MCF 10A (cell line): ENCODE results near the gene ARHGAP22. TPM values are rescaled to one million over a fixed set of nuclear protein-coding genes. Genes with fewer than 3 reads are reported as not detected.

Source experiments
- BruUV-seq: library from RNA; stranded (reverse); fragments of 400-500 nt; replicated peaks from 2 replicates; lab custom pipeline; 2021; lab: Mats Ljungman, UMichigan
- CTCF ChIA-PET: fragments of 300-600 bp; sonication (Branson Sonifier 250); formaldehyde crosslinking; extraction: SDS; loops from one replicate; lab custom pipeline; 2021; ENCODE audit warnings: antibody characterized with exemption, inconsistent platforms; lab: Yijun Ruan, JAX
- POLR2A ChIA-PET: fragments of 300-600, 350-650 bp; sonication (Branson Sonifier 250); formaldehyde crosslinking; extraction: SDS; loops from one replicate; lab custom pipeline; 2020; ENCODE audit warnings: antibody characterized with exemption, inconsistent platforms; lab: Yijun Ruan, JAX
- DNase-seq: peaks from one replicate; pipeline ENCODE4 v3.0.0-alpha.2; 2018; ENCODE audit not compliant: unreplicated experiment
- H3K27ac Mint-ChIP-seq: one replicate; pipeline ENCODE4 v1.8.0; 2022; ENCODE audit warnings: mild to moderate bottlenecking, low read depth, mixed read lengths; ENCODE audit not compliant: unreplicated experiment
- H3K27me3 Mint-ChIP-seq: one replicate; pipeline ENCODE4 v1.8.0; 2022; ENCODE audit warnings: mixed read lengths; ENCODE audit not compliant: insufficient read depth, unreplicated experiment
- H3K36me3 Mint-ChIP-seq: one replicate; pipeline ENCODE4 v1.8.0; 2022; ENCODE audit warnings: mild to moderate bottlenecking, moderate library complexity, mixed read lengths; ENCODE audit not compliant: insufficient read depth, unreplicated experiment
- H3K4me1 Mint-ChIP-seq: one replicate; pipeline ENCODE4 v1.8.0; 2022; ENCODE audit warnings: mixed read lengths; ENCODE audit not compliant: insufficient read depth, unreplicated experiment
- H3K4me3 Mint-ChIP-seq: one replicate; pipeline ENCODE4 v1.8.0; 2022; ENCODE audit warnings: mild to moderate bottlenecking, moderate library complexity, mixed read lengths; ENCODE audit not compliant: unreplicated experiment
- H3K9me3 Mint-ChIP-seq: one replicate; pipeline ENCODE4 v1.8.0; 2022; ENCODE audit warnings: mixed read lengths; ENCODE audit not compliant: unreplicated experiment
- CTCF ChIP-seq: fragments of 200-600 bp; IDR thresholded peaks from one replicate; pipeline ENCODE4 v1.8.0; 2022; ENCODE audit warnings: antibody characterized with exemption, mild to moderate bottlenecking; ENCODE audit not compliant: unreplicated experiment
- intact Hi-C: fragments of 100-400 bp; cut with micrococcal nuclease; formaldehyde crosslinking; loops from 2 replicates; pipeline ENCODE4 v1.14.1; 2022
- total RNA-seq: library from RNA; stranded (reverse); gene quantifications from 2 replicates; pipeline ENCODE4 v1.2.3, GENCODE V29; 2022

ARHGAP22 gene
- total RNA-seq, 1 experiment from 2014 or later, result 6.3 TPM

- peaks cover 6% of the 10 kb centered on the region for H3K36me3 Mint-ChIP-seq
- no peak for DNase-seq
- BruUV-seq, result no TSS peak
- ChIA-PET POLR2A (no interaction called here), CTCF (interaction anchor here (0.7 to 1.2 kb wide), 2 partner anchors 64 to 814 kb away, joined by 3 to 4 read pairs; no protein-coding TSS in a partner anchor)
- no peaks in the 10 kb centered on the region for H3K9me3 Mint-ChIP-seq
- H3K4me3 Mint-ChIP-seq, result no peak overlapping the region
- peaks cover 24% of the 10 kb centered on the region for H3K4me1 Mint-ChIP-seq
- intact Hi-C loops, result no loop called here
- peak overlapping the region; percentile 85 for H3K27ac Mint-ChIP-seq
- H3K27me3 Mint-ChIP-seq, result no peaks in the 10 kb centered on the region
- no peak for TF ChIP-seq CTCF
These were observed 12.5 kb downstream of the ARHGAP22 start for GRCh38 chr10:48592346-48592745.

GRCh38 chr10:48590945-48591344 is 13.9 kb downstream of the ARHGAP22 start:
- Mint-ChIP-seq H3K9me3 (no peaks in the 10 kb centered on the region), H3K27me3 (no peaks in the 10 kb centered on the region), H3K4me3 (no peak overlapping the region), H3K27ac (peak overlapping the region; percentile 90), H3K4me1 (peaks cover 20% of the 10 kb centered on the region), H3K36me3 (peaks cover 6% of the 10 kb centered on the region)
- ChIA-PET CTCF (interaction anchor here (1.6 to 8.5 kb wide), 2 partner anchors 38 to 66 kb away, joined by 6 to 80 read pairs; no protein-coding TSS in a partner anchor), POLR2A (no interaction called here)
- TF ChIP-seq CTCF, result no peak
- intact Hi-C loops, result no loop called here
- no TSS peak for BruUV-seq
- DNase-seq, result no peak

- Mint-ChIP-seq H3K27me3 (no peaks in the 10 kb centered on the region), H3K27ac (peak overlapping the region; percentile 90), H3K4me3 (peak overlapping the region; percentile 44), H3K4me1 (peaks cover 20% of the 10 kb centered on the region), H3K9me3 (no peaks in the 10 kb centered on the region), H3K36me3 (peaks cover 6% of the 10 kb centered on the region)
- TF ChIP-seq CTCF, result no peak
- no TSS peak for BruUV-seq
- ChIA-PET POLR2A (interaction anchor here (0.7 to 1.7 kb wide), 10 partner anchors 8 to 946 kb away, joined by 3 to 8 read pairs (median 4); partner anchors contain the start of gene ARHGAP22), CTCF (interaction anchor here (0.6 to 8.5 kb wide), 11 partner anchors 9 to 279 kb away, joined by 3 to 80 read pairs (median 5); no protein-coding TSS in a partner anchor)
- DNase-seq, result peak; percentile 87
- intact Hi-C loops, result no loop called here
These were observed 15.6 kb downstream of the ARHGAP22 start for GRCh38 chr10:48589266-48589665.

- no peak for DNase-seq
- Mint-ChIP-seq H3K9me3 (no peaks in the 10 kb centered on the region), H3K4me1 (peaks cover 20% of the 10 kb centered on the region), H3K36me3 (peaks cover 10% of the 10 kb centered on the region), H3K27me3 (no peaks in the 10 kb centered on the region), H3K4me3 (no peak overlapping the region), H3K27ac (no peak overlapping the region)
- TF ChIP-seq CTCF, result no peak
- BruUV-seq, result no TSS peak
- CTCF ChIA-PET, result interaction anchor here (0.6 to 8.5 kb wide), 7 partner anchors 20 to 69 kb away, joined by 3 to 80 read pairs (median 4); no protein-coding TSS in a partner anchor
- POLR2A ChIA-PET, result interaction anchor here (1.2 kb wide), 1 partner anchor 20 kb away, joined by 3 read pairs; no protein-coding TSS in a partner anchor
- intact Hi-C loops, result no loop called here
These were observed 17.1 kb downstream of the ARHGAP22 start for GRCh38 chr10:48587819-48588218.
